GM12891 (cell line): ENCODE results near the gene NOD2.

Source experiments
- PAX5 ChIP-seq: IDR thresholded peaks from 2 replicates; pipeline ENCODE4 v1.6.1; 2011; ENCODE audit warnings: low read length, moderate library complexity, mild to moderate bottlenecking; ENCODE audit not compliant: insufficient read depth, severe bottlenecking
- POLR2A ChIP-seq: IDR thresholded peaks from 2 replicates; pipeline ENCODE4 v1.6.1; 2011; ENCODE audit warnings: low read depth, low read length, control low read depth
- POLR2AphosphoS5 ChIP-seq: IDR thresholded peaks from 2 replicates; pipeline ENCODE4 v1.6.1; 2011; ENCODE audit warnings: low read depth, low read length, control low read depth
- POU2F2 ChIP-seq: IDR thresholded peaks from 2 replicates; pipeline ENCODE4 v1.6.1; 2011; ENCODE audit warnings: low read depth, mild to moderate bottlenecking, control low read depth, low read length, moderate library complexity
- SPI1 ChIP-seq: IDR thresholded peaks from 2 replicates; pipeline ENCODE4 v1.6.1; 2011; ENCODE audit warnings: low read depth, low read length, control low read depth
- TAF1 ChIP-seq: IDR thresholded peaks from 2 replicates; pipeline ENCODE4 v1.6.1; 2011; ENCODE audit warnings: low read depth, low read length, control low read depth

DNA sequence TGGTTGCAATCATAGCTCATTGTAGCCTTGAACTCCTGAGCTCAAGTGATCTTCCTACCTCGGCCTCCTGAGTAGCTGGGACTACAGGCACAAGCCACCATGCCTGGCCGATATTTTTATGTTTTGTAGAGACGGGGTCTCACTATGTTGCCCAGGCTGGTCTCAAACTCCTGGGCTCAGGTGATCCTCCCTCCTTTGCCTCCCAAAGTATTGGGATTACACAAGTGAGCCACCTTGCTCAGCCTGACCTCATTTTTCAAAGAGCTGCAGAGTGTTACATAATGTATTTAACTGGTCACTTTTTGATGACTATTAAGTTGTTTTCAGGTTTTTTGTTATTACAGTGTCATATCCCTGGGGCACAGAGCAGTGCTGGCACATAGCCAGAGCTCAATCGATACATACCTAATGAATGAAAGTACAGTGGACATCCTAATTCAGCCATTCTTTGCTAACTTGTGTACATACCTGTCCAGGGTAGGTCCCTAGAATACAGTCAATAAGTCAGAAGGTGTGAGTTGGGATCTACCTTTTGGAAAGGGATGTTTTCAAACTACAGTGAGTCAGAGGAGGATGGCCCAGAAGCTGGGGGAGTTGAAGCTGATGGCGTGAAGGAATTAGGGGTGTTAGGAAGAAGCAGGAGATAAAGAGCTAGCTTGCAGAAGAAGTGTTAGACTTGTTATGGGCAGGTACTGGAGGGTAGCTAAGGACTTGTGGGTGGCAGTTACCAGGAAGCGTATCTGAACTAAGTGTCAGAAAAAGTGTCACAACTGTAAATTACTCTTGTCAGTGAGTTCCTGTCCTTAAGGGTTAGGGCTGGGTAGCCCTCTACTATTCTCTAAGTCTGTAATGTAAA, 28.4 kb downstream of the NOD2 start:
- TF ChIP-seq POLR2A (no peak), POLR2AphosphoS5 (no peak), PAX5 (no peak), POU2F2 (no peak), TAF1 (no peak), SPI1 (no peak)
